SK-N-SH (cell line): ENCODE results near the gene ZNF217.
"Not testable (repeated sequence)": the region's sequence is repeated elsewhere in the genome, so short reads cannot be mapped to it uniquely, and the experiment has no call there.

ENCODE experiments used
- EP300 ChIP-seq, 2 experiments: IDR thresholded peaks; 2 replicates each; pipeline versions ENCODE4 v1.4.0 to v1.6.1; 2012; ENCODE audit warnings: borderline replicate concordance in 1 of 2, low read depth in 1 of 2, low read length in 1 of 2
- EZH2phosphoT487 ChIP-seq: fragments of 200-600 bp; sonication (generic); IDR thresholded peaks from 2 replicates; pipeline ENCODE4 v1.6.1; 2017; ENCODE audit warnings: low read depth, mixed run types, mild to moderate bottlenecking, antibody characterized with exemption, moderate library complexity, borderline replicate concordance
- RXRA ChIP-seq: IDR thresholded peaks from 2 replicates; pipeline ENCODE4 v1.4.0; 2012; ENCODE audit warnings: low read depth, mild to moderate bottlenecking, borderline replicate concordance
- TEAD4 ChIP-seq: IDR thresholded peaks from 2 replicates; pipeline ENCODE4 v1.4.0; 2012; ENCODE audit warnings: mild to moderate bottlenecking, borderline replicate concordance; ENCODE audit not compliant: insufficient read depth

DNA sequence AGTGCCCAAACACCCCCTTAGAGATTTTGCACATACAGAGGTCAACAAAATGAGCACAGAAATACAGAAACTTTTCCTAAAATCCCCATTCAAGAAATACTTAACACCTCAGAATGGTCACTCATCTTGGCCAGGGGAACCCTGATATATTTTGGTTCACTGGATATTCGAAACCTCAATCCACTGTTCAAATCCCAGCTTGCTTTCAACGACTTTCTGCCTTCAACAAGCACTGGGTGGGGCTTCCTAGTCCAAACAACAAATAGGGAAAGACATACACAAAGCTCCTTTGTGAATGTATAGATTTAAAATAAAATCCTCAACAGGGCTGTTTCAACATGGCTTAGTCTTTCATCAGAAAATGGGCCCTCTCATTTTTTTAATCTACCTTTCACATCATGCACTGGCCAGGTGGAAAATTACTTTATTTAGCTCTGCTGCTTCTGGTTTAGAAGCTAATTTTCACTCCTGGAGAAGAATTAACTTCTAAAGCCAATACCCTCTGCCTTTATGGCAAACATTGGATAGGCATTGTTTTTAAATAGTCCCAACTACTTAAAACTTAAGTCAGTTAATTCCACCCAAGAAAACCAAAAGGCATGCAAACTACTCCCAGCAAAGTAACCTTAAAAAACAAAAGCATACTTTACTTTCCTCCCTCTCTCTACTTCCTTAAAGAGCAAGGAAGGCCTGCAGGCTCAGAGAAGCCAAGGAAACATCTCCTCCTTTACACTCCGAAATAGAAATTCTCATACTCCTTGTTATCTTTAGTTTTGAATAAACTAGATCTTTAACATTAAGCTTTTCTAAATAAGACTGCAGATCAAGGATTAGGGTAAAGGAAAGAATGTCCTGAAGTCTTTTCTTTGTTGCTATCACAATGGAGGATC lies 9.7 kb downstream of the ZNF217 start:
- TF ChIP-seq RXRA; TEAD4; EP300 (IDR thresholded peaks at IDR 0.05; ENCODE audit: borderline replicate concordance in 1 of 2, low read depth in 1 of 2, low read length in 1 of 2); EZH2phosphoT487: not testable (repeated sequence)
